Ovary (tissue), 3 donors: ENCODE data around the gene NCDN.

Source experiments
- CTCF ChIP-seq, 3 donors: fragments of 450-650 bp in 2 of 3; fragments of 200-600 bp in 1 of 3; IDR thresholded peaks; one replicate each; pipeline versions ENCODE4 v1.5.1 to v1.8.0; 2016 to 2022; ENCODE audit warnings: antibody characterized with exemption in 3 of 3, mild to moderate bottlenecking in 1 of 3
- EP300 ChIP-seq: sonication (generic); formaldehyde crosslinking; IDR thresholded peaks from one replicate; pipeline ENCODE4 v1.6.1; 2017; ENCODE audit warnings: antibody characterized with exemption
- POLR2A ChIP-seq: fragments of 450-650 bp; IDR thresholded peaks from one replicate; pipeline ENCODE4 v1.6.1; 2017; ENCODE audit warnings: antibody characterized with exemption, mild to moderate bottlenecking, moderate library complexity
- donor health status: DM: no; HTN: no; CAD: no.

GRCh38 chr1:35576061-35576765 lies 18.6 kb downstream of the NCDN start:
- TF ChIP-seq CTCF (IDR thresholded peaks at IDR 0.05) (no peak), POLR2A (no peak), EP300 (no peak)
